Tibial artery (tissue), 4 donors: ENCODE results near the gene SNRPB.

ENCODE experiments used
- DNase-seq, 2 donors: peaks; one replicate each; pipeline ENCODE4 v3.0.0-alpha.2; 2019
- H3K27ac ChIP-seq, 2 donors: fragments of 200-600 bp; sonication (generic) in 1 of 2; 1 replicate in 1 of 2; 2 replicates in 1 of 2; pipeline ENCODE4 v1.5.1; 2018 to 2019; ENCODE audit warnings: mild to moderate bottlenecking in 1 of 2
- H3K27me3 ChIP-seq, 2 donors: fragments of 200-600 bp; sonication (generic) in 1 of 2; one replicate each; pipeline versions ENCODE4 v1.5.1 to v1.6.0; 2016 to 2019
- H3K36me3 ChIP-seq, 3 donors: fragments of 200-600 bp; sonication (generic) in 2 of 3; one replicate each; pipeline ENCODE4 v1.5.1; 2016 to 2019; ENCODE audit warnings: mild to moderate bottlenecking in 2 of 3
- H3K4me1 ChIP-seq, 4 donors: fragments of 200-600 bp; sonication (generic) in 2 of 4; 1 replicate in 3 of 4; 2 replicates in 1 of 4; pipeline ENCODE4 v1.5.1; 2016 to 2019
- H3K4me3 ChIP-seq, 2 donors: fragments of 200-600 bp; sonication (generic) in 1 of 2; 1 replicate in 1 of 2; 2 replicates in 1 of 2; pipeline ENCODE4 v1.5.1; 2018 to 2019; ENCODE audit warnings: mild to moderate bottlenecking in 2 of 2
- H3K9me3 ChIP-seq, 3 donors: fragments of 200-600 bp; sonication (generic) in 1 of 3; one replicate each; pipeline ENCODE4 v1.5.1; 2016 to 2019
- intact Hi-C: fragments of 100-400 bp; cut with DNase I; formaldehyde crosslinking; loops from one replicate; pipeline ENCODE4 v1.15.0; 2023; ENCODE audit warnings: low total_unique reads
- TF ChIP-seq, protein P1 (sequence below), 2 experiments: fragments of 200-600 bp in 1 of 2; fragments of 450-650 bp in 1 of 2; IDR thresholded peaks; one replicate each; pipeline ENCODE4 v1.5.1; 2017 to 2019; ENCODE audit warnings: antibody characterized with exemption in 2 of 2, mild to moderate bottlenecking in 1 of 2, moderate library complexity in 1 of 2

SNRPB gene

GRCh38 chr20:2515203-2515602 lies 44.6 kb upstream of the SNRPB start:
- Histone ChIP-seq H3K27ac (no peak overlapping the region), H3K4me1 (no peaks in the 10 kb centered on the region), H3K36me3 (no peaks in the 10 kb centered on the region), H3K4me3 (no peak overlapping the region), H3K27me3 (no peaks in the 10 kb centered on the region), H3K9me3 (no peaks in the 10 kb centered on the region)
- TF ChIP-seq, protein P1, sequence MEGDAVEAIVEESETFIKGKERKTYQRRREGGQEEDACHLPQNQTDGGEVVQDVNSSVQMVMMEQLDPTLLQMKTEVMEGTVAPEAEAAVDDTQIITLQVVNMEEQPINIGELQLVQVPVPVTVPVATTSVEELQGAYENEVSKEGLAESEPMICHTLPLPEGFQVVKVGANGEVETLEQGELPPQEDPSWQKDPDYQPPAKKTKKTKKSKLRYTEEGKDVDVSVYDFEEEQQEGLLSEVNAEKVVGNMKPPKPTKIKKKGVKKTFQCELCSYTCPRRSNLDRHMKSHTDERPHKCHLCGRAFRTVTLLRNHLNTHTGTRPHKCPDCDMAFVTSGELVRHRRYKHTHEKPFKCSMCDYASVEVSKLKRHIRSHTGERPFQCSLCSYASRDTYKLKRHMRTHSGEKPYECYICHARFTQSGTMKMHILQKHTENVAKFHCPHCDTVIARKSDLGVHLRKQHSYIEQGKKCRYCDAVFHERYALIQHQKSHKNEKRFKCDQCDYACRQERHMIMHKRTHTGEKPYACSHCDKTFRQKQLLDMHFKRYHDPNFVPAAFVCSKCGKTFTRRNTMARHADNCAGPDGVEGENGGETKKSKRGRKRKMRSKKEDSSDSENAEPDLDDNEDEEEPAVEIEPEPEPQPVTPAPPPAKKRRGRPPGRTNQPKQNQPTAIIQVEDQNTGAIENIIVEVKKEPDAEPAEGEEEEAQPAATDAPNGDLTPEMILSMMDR (IDR thresholded peaks at IDR 0.05), result no peak
- intact Hi-C loops, result no loop called here
- DNase-seq, result no peak

- Histone ChIP-seq H3K27me3 (no peaks in the 10 kb centered on the region), H3K36me3 (no peaks in the 10 kb centered on the region), H3K4me1 (peaks cover 0 to 16% (median 9%) of the 10 kb centered on the region in 4 donors), H3K9me3 (no peaks in the 10 kb centered on the region), H3K27ac (peak overlapping the region in 1 of 2 donors; percentile 88), H3K4me3 (peak overlapping the region; percentile 73 to 81)
- intact Hi-C loops, result no loop called here
- no peak for DNase-seq
- TF ChIP-seq, protein P1 (IDR thresholded peaks at IDR 0.05), result no peak
Measured at GRCh38 chr20:2509794-2510193, 39.2 kb upstream of the SNRPB start.

DNA sequence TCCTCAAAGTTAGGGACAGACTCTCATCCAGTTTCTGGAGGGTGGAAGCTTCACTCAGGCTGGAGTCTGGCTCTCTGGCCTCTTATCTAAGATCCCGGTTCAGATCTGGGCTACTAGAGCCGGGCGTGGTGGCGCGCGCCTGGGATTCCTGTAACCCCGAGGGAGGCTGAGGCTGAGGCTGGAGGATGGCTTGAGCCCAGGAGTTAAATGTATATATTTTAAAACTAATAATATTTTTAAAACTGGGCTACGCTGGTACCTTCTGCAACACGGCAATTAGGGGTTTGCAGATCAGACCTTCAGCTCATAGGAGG lies 38.8 kb upstream of the SNRPB start:
- TF ChIP-seq, protein P1 (IDR thresholded peaks at IDR 0.05), result no peak
- Histone ChIP-seq H3K36me3 (no peaks in the 10 kb centered on the region), H3K9me3 (no peaks in the 10 kb centered on the region), H3K4me3 (peak overlapping the region; percentile 73 to 81), H3K27ac (peak overlapping the region; percentile 88), H3K27me3 (no peaks in the 10 kb centered on the region), H3K4me1 (peaks cover 0 to 16% (median 9%) of the 10 kb centered on the region in 4 donors)
- no peak for DNase-seq
- intact Hi-C loops, result no loop called here

DNA sequence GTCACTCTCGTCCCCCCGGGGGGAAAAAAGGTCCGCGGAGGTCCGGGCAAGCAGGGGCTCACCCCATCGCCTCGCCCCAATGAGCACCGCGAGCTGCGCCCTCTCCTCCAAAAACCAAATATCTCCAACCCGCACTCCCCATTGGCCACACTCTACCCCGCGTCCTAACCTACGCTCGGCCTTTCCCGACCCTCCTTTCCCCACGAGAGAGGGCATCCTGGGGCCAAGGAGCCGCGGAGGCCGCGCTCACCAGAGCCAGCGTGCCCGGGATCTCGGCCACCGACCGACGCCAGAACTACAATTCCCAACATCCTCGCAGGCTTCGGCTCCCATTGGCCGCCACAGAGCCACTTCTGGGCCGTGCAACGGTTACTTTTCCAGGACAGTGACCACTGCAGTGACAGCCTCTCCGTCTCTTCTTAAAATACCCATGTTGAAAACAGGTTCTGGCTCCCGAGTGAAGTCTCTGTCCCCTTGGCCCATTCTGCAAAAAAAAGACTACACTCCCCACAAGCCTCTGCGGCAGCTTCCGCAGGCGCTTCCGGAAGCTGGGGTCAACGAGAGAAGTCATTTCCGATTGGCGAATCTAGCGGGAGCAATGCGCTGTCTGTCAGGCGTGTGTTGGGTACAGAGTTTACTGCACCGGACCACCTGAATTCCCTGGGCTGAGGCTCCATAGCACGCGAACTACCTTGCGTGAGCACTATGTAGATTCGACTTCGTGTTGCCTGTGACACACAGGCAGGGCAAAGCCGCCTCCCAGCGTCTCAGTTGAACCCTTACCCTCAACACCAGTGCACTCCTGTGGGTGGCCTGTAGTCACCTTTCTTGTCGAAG lies 38.3 kb upstream of the SNRPB start, which contains the start of gene ZNF343:
TSS of gene ZNF343 (minus strand) at position 285 of the 837 bp plus-strand sequence. CDS start 15,020 bp downstream, outside the sequence.
- DNase-seq, result peak; percentile 80 to 87
- Histone ChIP-seq H3K27me3 (no peaks in the 10 kb centered on the region), H3K4me3 (peak within 1 kb of the TSS; percentile 73 to 81), H3K9me3 (no peaks in the 10 kb centered on the region), H3K36me3 (no peaks in the 10 kb centered on the region), H3K27ac (peak within 1 kb of the TSS; percentile 88), H3K4me1 (peaks cover 0 to 16% (median 9%) of the 10 kb centered on the region in 4 donors)
- intact Hi-C loops, result no loop called here
- TF ChIP-seq, protein P1 (IDR thresholded peaks at IDR 0.05), result no peak

- intact Hi-C loops, result no loop called here
- TF ChIP-seq, protein P1 (IDR thresholded peaks at IDR 0.05), result no peak
- no peaks in the 10 kb centered on the region for H3K9me3 ChIP-seq
- peaks cover 0 to 16% (median 9%) of the 10 kb centered on the region in 4 donors for H3K4me1 ChIP-seq
- peak overlapping the region; percentile 73 to 81 for H3K4me3 ChIP-seq
- no peaks in the 10 kb centered on the region for H3K27me3 ChIP-seq
- DNase-seq, result no peak
- H3K27ac ChIP-seq, result peak overlapping the region; percentile 88
- H3K36me3 ChIP-seq, result no peaks in the 10 kb centered on the region
Measured at GRCh38 chr20:2507875-2508630, 37.5 kb upstream of the SNRPB start.
